HG02571 (cell line): Measurements from ENCODE around the gene VSNL1.
A peak's percentile ranks its signal among the peaks of the same experiment; 100 is the strongest.

ENCODE experiments used
- ATAC-seq: cut with Tn5 transposase; IDR thresholded peaks from one replicate; pipeline ENCODE4 v1.9.1; 2021; ENCODE audit warnings: mild to moderate bottlenecking, moderate library complexity; ENCODE audit not compliant: unreplicated experiment

The VSNL1 gene

GRCh38 chr2:17643031-17643615 is 102.6 kb downstream of the VSNL1 start:
- no peak for ATAC-seq

GRCh38 chr2:17644997-17645720 is 104.7 kb downstream of the VSNL1 start:
- ATAC-seq = no peak

- peak; percentile 83 for ATAC-seq
Measured at GRCh38 chr2:17646081-17646554, 105.6 kb downstream of the VSNL1 start.

GRCh38 chr2:17646838-17647701 is 106.6 kb downstream of the VSNL1 start:
- no peak for ATAC-seq

GRCh38 chr2:17648581-17648980 is 108.1 kb downstream of the VSNL1 start:
- no peak for ATAC-seq

GRCh38 chr2:17649026-17649425 is 108.5 kb downstream of the VSNL1 start:
- no peak for ATAC-seq

- ATAC-seq = no peak
Measured at GRCh38 chr2:17652681-17653394, 112.3 kb downstream of the VSNL1 start.

GRCh38 chr2:17657759-17658158 is 117.3 kb downstream of the VSNL1 start:
- no peak for ATAC-seq

- ATAC-seq = peak; percentile 75
Measured at GRCh38 chr2:17658251-17658843, 117.9 kb downstream of the VSNL1 start.

- no peak for ATAC-seq
Measured at GRCh38 chr2:17660219-17660618, 119.7 kb downstream of the VSNL1 start.

GRCh38 chr2:17661460-17661859 is 121.0 kb downstream of the VSNL1 start:
- no peak for ATAC-seq

- no peak for ATAC-seq
Measured at GRCh38 chr2:17662723-17663122, 122.2 kb downstream of the VSNL1 start.

GRCh38 chr2:17664534-17664933 is 124.0 kb downstream of the VSNL1 start:
- no peak for ATAC-seq

GRCh38 chr2:17667898-17668297 is 127.4 kb downstream of the VSNL1 start:
- no peak for ATAC-seq

GRCh38 chr2:17672583-17673317 is 132.3 kb downstream of the VSNL1 start:
- no peak for ATAC-seq

- no peak for ATAC-seq
Measured at GRCh38 chr2:17674817-17675216, 134.3 kb downstream of the VSNL1 start.

GRCh38 chr2:17680119-17680518 is 139.6 kb downstream of the VSNL1 start:
- ATAC-seq = no peak

GRCh38 chr2:17682098-17682857 is 141.8 kb downstream of the VSNL1 start:
- ATAC-seq = no peak

- ATAC-seq = no peak
Measured at GRCh38 chr2:17683981-17684380, 143.5 kb downstream of the VSNL1 start.
